ENCODE data around the gene CAMK2G. TPM values are rescaled to one million over a fixed set of nuclear protein-coding genes. Genes with fewer than 3 reads are reported as not detected.

Gene CAMK2G
- total and polyA plus RNA-seq, 4 donors, result 6.8 to 18.3 (median 9.9) TPM

DNA sequence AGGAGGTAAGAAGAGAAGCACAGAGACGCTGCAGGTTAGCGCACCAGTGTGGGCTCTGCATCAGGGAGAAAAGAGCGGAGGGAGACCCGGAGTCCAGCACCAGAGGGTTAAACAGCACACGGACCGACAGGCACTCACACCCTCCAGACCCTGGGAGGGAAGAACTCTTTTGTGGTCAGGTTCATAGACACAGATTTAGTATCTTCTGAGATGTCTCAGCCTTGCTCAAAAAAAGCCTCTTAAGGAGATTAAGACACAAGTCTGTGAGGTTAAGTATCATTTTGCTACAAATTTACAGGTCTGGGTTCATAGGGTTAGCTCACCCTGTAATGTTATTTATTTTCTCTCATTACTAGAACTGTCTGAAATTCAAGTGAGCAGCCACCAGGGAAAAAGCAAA is 46.2 kb downstream of the CAMK2G start:
- Histone ChIP-seq H3K27ac (ENCODE audit: low read depth in 1 of 2, low read length in 2 of 2) (no peak overlapping the region), H3K27me3 (ENCODE audit: control insufficient read depth in 4 of 4, insufficient read depth in 4 of 4, low read length in 3 of 4) (no peaks in the 10 kb centered on the region), H3K4me3 (ENCODE audit: low read depth in 1 of 3, low read length in 3 of 3) (no peak overlapping the region), H3K9ac (ENCODE audit: low read depth in 1 of 2, low read length in 2 of 2) (no peak overlapping the region), H3K9me3 (ENCODE audit: control insufficient read depth in 4 of 4, low read length in 3 of 4) (no peaks in the 10 kb centered on the region), H3K4me1 (ENCODE audit: control insufficient read depth in 4 of 4, insufficient read depth in 4 of 4, low read length in 3 of 4) (no peaks in the 10 kb centered on the region), H3K36me3 (ENCODE audit: control insufficient read depth in 4 of 4, insufficient read depth in 3 of 4, low read depth in 1 of 4, low read length in 3 of 4) (peaks cover 0 to 5% (median 3%) of the 10 kb centered on the region in 4 donors)
- no peak for TF ChIP-seq JUND (IDR thresholded peaks at IDR 0.05)
- no peak for TF ChIP-seq NR2F2 (IDR thresholded peaks at IDR 0.05)
- DNase-seq (ENCODE audit: low spot score), result no peak
- WGBS, result 98% methylated on average over 6 of the region's 6 CpGs

- DNase-seq (ENCODE audit: low spot score), result no peak
- Histone ChIP-seq H3K36me3 (ENCODE audit: control insufficient read depth in 4 of 4, insufficient read depth in 3 of 4, low read depth in 1 of 4, low read length in 3 of 4) (peaks cover 0 to 5% (median 3%) of the 10 kb centered on the region in 4 donors), H3K27me3 (ENCODE audit: control insufficient read depth in 4 of 4, insufficient read depth in 4 of 4, low read length in 3 of 4) (no peaks in the 10 kb centered on the region), H3K27ac (ENCODE audit: low read depth in 1 of 2, low read length in 2 of 2) (no peak overlapping the region), H3K9ac (ENCODE audit: low read depth in 1 of 2, low read length in 2 of 2) (no peak overlapping the region), H3K4me1 (ENCODE audit: control insufficient read depth in 4 of 4, insufficient read depth in 4 of 4, low read length in 3 of 4) (no peaks in the 10 kb centered on the region), H3K4me3 (ENCODE audit: low read depth in 1 of 3, low read length in 3 of 3) (no peak overlapping the region), H3K9me3 (ENCODE audit: control insufficient read depth in 4 of 4, low read length in 3 of 4) (no peaks in the 10 kb centered on the region)
- TF ChIP-seq FOXA2 (IDR thresholded peaks at IDR 0.05) (no peak), JUND (IDR thresholded peaks at IDR 0.05) (no peak), EGR1 (IDR thresholded peaks at IDR 0.05; ENCODE audit: low read depth in 2 of 2) (no peak), MAX (IDR thresholded peaks at IDR 0.05) (no peak)
- TF ChIP-seq, protein P1, sequence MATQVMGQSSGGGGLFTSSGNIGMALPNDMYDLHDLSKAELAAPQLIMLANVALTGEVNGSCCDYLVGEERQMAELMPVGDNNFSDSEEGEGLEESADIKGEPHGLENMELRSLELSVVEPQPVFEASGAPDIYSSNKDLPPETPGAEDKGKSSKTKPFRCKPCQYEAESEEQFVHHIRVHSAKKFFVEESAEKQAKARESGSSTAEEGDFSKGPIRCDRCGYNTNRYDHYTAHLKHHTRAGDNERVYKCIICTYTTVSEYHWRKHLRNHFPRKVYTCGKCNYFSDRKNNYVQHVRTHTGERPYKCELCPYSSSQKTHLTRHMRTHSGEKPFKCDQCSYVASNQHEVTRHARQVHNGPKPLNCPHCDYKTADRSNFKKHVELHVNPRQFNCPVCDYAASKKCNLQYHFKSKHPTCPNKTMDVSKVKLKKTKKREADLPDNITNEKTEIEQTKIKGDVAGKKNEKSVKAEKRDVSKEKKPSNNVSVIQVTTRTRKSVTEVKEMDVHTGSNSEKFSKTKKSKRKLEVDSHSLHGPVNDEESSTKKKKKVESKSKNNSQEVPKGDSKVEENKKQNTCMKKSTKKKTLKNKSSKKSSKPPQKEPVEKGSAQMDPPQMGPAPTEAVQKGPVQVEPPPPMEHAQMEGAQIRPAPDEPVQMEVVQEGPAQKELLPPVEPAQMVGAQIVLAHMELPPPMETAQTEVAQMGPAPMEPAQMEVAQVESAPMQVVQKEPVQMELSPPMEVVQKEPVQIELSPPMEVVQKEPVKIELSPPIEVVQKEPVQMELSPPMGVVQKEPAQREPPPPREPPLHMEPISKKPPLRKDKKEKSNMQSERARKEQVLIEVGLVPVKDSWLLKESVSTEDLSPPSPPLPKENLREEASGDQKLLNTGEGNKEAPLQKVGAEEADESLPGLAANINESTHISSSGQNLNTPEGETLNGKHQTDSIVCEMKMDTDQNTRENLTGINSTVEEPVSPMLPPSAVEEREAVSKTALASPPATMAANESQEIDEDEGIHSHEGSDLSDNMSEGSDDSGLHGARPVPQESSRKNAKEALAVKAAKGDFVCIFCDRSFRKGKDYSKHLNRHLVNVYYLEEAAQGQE (IDR thresholded peaks at IDR 0.05), result no peak
- TF ChIP-seq, protein P2, sequence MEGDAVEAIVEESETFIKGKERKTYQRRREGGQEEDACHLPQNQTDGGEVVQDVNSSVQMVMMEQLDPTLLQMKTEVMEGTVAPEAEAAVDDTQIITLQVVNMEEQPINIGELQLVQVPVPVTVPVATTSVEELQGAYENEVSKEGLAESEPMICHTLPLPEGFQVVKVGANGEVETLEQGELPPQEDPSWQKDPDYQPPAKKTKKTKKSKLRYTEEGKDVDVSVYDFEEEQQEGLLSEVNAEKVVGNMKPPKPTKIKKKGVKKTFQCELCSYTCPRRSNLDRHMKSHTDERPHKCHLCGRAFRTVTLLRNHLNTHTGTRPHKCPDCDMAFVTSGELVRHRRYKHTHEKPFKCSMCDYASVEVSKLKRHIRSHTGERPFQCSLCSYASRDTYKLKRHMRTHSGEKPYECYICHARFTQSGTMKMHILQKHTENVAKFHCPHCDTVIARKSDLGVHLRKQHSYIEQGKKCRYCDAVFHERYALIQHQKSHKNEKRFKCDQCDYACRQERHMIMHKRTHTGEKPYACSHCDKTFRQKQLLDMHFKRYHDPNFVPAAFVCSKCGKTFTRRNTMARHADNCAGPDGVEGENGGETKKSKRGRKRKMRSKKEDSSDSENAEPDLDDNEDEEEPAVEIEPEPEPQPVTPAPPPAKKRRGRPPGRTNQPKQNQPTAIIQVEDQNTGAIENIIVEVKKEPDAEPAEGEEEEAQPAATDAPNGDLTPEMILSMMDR (IDR thresholded peaks at IDR 0.05; ENCODE audit: low read depth, low read length, missing input control), result no peak
- 96% methylated on average over 19 of the region's 19 CpGs for WGBS
Observed at GRCh38 chr10:73827346-73828089, 46.8 kb downstream of the CAMK2G start.

DNA sequence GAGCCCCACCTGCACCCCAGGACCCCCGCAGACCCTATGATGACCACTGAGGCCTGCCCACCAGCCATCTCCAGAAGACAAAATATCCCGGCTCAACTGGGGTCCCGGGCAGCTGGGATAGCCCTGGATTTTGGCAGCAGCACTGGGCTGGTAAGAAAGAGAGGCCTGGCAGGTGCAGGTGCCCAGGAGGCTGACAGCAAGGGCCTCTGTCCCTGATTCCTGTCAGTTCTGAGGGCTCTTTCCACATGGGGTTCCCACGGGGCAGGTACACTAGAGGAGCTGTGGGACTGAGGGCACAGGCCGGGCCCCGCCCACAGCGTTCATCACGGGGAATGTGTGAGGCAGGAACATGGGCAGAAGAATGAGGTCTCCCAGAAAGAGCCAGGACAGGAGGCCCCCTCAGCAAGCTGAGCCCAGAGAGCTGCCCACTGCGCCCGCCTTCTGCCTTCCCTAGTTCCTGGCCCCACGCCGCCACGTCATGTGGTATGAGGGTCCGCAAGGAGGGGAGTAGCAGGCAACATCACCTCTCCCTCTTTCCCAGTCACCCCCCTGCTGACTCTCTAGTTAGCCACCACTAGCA is 50.1 kb downstream of the CAMK2G start:
- Histone ChIP-seq H3K36me3 (ENCODE audit: control insufficient read depth in 4 of 4, insufficient read depth in 3 of 4, low read depth in 1 of 4, low read length in 3 of 4) (peaks cover 0 to 5% (median 2%) of the 10 kb centered on the region in 4 donors), H3K4me3 (ENCODE audit: low read depth in 1 of 3, low read length in 3 of 3) (no peak overlapping the region), H3K4me1 (ENCODE audit: control insufficient read depth in 4 of 4, insufficient read depth in 4 of 4, low read length in 3 of 4) (peaks cover 7 to 10% (median 8%) of the 10 kb centered on the region in 4 donors), H3K27me3 (ENCODE audit: control insufficient read depth in 4 of 4, insufficient read depth in 4 of 4, low read length in 3 of 4) (no peaks in the 10 kb centered on the region), H3K9ac (ENCODE audit: low read depth in 1 of 2, low read length in 2 of 2) (no peak overlapping the region), H3K27ac (ENCODE audit: low read depth in 1 of 2, low read length in 2 of 2) (no peak overlapping the region), H3K9me3 (ENCODE audit: control insufficient read depth in 4 of 4, low read length in 3 of 4) (no peaks in the 10 kb centered on the region)
- 98% methylated on average over 14 of the region's 14 CpGs for WGBS
- no peak for DNase-seq (ENCODE audit: low spot score)
- TF ChIP-seq, protein P3, sequence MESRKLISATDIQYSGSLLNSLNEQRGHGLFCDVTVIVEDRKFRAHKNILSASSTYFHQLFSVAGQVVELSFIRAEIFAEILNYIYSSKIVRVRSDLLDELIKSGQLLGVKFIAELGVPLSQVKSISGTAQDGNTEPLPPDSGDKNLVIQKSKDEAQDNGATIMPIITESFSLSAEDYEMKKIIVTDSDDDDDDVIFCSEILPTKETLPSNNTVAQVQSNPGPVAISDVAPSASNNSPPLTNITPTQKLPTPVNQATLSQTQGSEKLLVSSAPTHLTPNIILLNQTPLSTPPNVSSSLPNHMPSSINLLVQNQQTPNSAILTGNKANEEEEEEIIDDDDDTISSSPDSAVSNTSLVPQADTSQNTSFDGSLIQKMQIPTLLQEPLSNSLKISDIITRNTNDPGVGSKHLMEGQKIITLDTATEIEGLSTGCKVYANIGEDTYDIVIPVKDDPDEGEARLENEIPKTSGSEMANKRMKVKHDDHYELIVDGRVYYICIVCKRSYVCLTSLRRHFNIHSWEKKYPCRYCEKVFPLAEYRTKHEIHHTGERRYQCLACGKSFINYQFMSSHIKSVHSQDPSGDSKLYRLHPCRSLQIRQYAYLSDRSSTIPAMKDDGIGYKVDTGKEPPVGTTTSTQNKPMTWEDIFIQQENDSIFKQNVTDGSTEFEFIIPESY (IDR thresholded peaks at IDR 0.05), result no peak
- TF ChIP-seq HNF4A (conservative IDR thresholded peaks at IDR 0.05), result no peak
- no peak for TF ChIP-seq HNF4G (IDR thresholded peaks at IDR 0.05)
- TF ChIP-seq SP1 (IDR thresholded peaks at IDR 0.05), result no peak
- TF ChIP-seq, protein P4, sequence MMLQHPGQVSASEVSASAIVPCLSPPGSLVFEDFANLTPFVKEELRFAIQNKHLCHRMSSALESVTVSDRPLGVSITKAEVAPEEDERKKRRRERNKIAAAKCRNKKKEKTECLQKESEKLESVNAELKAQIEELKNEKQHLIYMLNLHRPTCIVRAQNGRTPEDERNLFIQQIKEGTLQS (IDR thresholded peaks at IDR 0.05), result no peak
- TF ChIP-seq MAX (IDR thresholded peaks at IDR 0.05), result no peak
- no peak for TF ChIP-seq NR2F2 (IDR thresholded peaks at IDR 0.05)
- TF ChIP-seq FOXA1 (IDR thresholded peaks at IDR 0.05), result no peak
- TF ChIP-seq FOXA2 (IDR thresholded peaks at IDR 0.05), result no peak
- TF ChIP-seq RAD21 (IDR thresholded peaks at IDR 0.05), result no peak
- TF ChIP-seq, protein P1 (IDR thresholded peaks at IDR 0.05), result no peak
